Ectodermal cell (in vitro differentiated cells): ENCODE data around the gene STATH. TPM values are rescaled to one million over a fixed set of nuclear protein-coding genes. Genes with fewer than 3 reads are reported as not detected.

ENCODE experiments used
- H3K27ac ChIP-seq: 2 replicates; pipeline ENCODE4 v1.7.0; 2013; ENCODE audit warnings: mild to moderate bottlenecking, low read depth, low read length; ENCODE audit not compliant: insufficient read depth, poor library complexity, severe bottlenecking
- H3K27me3 ChIP-seq: 2 replicates; pipeline ENCODE4 v1.7.0; 2013; ENCODE audit warnings: mild to moderate bottlenecking, low read length; ENCODE audit not compliant: insufficient read depth, control insufficient read depth, poor library complexity, severe bottlenecking
- H3K36me3 ChIP-seq: one replicate; pipeline ENCODE4 v1.7.0; 2013; ENCODE audit warnings: low read length; ENCODE audit not compliant: control insufficient read depth, insufficient read depth
- H3K4me1 ChIP-seq: one replicate; pipeline ENCODE4 v1.7.0; 2013; ENCODE audit warnings: low read length; ENCODE audit not compliant: control insufficient read depth, insufficient read depth
- H3K4me3 ChIP-seq: 2 replicates; pipeline ENCODE4 v1.7.0; 2013; ENCODE audit warnings: low read depth, low read length, control low read depth; ENCODE audit not compliant: insufficient read depth
- H3K9me3 ChIP-seq: 2 replicates; pipeline ENCODE4 v1.7.0; 2013; ENCODE audit warnings: mild to moderate bottlenecking, low read length, moderate library complexity; ENCODE audit not compliant: control insufficient read depth
- WGBS, 2 experiments: methylation state at CpG; one replicate each; pipeline ENCODE4 v1.1.7; 2013; ENCODE audit warnings: missing lambda C conversion rate in 2 of 2; 5-methylcytosine and 5-hydroxymethylcytosine counted together
- polyA plus RNA-seq, 4 experiments: library from polyadenylated mRNA; stranded (reverse); fragments of 50-300 nt; gene quantifications; one replicate each; pipeline ENCODE4 v1.2.3, GENCODE V29; 2013

STATH gene
- polyA plus RNA-seq (2013, experiment 1 of 4) = not detected
- polyA plus RNA-seq (2013, experiment 2 of 4) = not detected
- polyA plus RNA-seq (2013, experiment 3 of 4) = not detected
- polyA plus RNA-seq (2013, experiment 4 of 4) = not detected

DNA sequence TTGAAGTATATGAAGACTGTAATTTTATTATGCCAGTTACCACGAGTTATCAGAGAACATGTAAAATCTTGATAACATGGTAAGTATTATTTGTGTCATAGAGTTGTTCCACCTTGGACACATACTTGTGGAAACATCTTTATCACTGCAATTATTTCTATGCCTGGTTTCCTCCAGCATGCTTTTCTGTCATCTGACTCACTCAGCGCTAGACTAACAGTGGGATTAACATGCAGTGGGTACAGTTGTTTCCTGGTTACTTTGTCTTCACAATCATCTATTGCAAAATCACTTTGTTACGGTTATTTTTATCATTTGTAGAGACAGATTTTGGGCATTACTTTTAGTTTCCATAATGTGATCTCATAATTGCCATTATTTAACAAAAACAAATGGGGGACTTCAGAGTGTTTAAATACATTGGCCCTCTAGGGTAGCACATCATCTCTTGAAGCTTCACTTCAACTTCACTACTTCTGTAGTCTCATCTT, at the start of gene STATH:
STATH (plus strand) TSS at position 441 of the 491 bp plus-strand sequence. CDS start 2,472 bp downstream, outside the sequence.
- WGBS, 2 experiments = 90 to 100% methylated on average over 2 to 3 of the region's 3 CpGs
- Histone ChIP-seq H3K36me3 (no peaks in the 10 kb centered on the region), H3K4me3 (no peak within 1 kb of the TSS), H3K9me3 (no peaks in the 10 kb centered on the region), H3K4me1 (no peaks in the 10 kb centered on the region), H3K27me3 (no peaks in the 10 kb centered on the region), H3K27ac (no peak within 1 kb of the TSS)

DNA sequence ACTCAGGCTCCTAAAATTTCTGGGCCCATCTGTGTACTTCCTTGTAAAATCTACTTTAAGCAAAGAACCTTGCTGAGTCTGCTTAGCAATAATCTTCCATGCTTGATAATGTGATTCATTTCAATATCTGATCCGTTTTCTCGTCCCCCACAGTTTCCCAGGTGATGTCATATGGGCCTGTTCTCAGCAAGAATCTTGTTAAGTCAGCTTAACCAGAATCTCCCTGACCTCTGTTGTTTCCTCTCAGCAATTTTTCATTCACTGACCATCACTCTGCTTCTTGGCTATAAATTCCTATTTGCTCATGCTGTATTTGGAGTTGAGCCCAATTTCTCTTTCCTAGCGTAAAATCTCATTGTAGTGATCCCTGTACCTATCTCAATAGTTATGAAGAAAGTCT, 44.2 kb upstream of the STATH start:
- Histone ChIP-seq H3K4me3 (no peak overlapping the region), H3K36me3 (no peaks in the 10 kb centered on the region), H3K27me3 (no peaks in the 10 kb centered on the region), H3K9me3 (no peaks in the 10 kb centered on the region), H3K4me1 (no peaks in the 10 kb centered on the region), H3K27ac (no peak overlapping the region)
- 96 to 97% methylated on average over 3 of the region's 3 CpGs for WGBS, 2 experiments

GRCh38 chr4:69957209-69957608, 38.6 kb upstream of the STATH start:
- H3K36me3 ChIP-seq = no peaks in the 10 kb centered on the region
- no peaks in the 10 kb centered on the region for H3K27me3 ChIP-seq
- no peaks in the 10 kb centered on the region for H3K4me1 ChIP-seq
- no peak overlapping the region for H3K27ac ChIP-seq
- H3K4me3 ChIP-seq = no peak overlapping the region
- H3K9me3 ChIP-seq = no peaks in the 10 kb centered on the region
- WGBS, 2 experiments = 91 to 95% methylated on average over 1 of the region's 1 CpG

DNA sequence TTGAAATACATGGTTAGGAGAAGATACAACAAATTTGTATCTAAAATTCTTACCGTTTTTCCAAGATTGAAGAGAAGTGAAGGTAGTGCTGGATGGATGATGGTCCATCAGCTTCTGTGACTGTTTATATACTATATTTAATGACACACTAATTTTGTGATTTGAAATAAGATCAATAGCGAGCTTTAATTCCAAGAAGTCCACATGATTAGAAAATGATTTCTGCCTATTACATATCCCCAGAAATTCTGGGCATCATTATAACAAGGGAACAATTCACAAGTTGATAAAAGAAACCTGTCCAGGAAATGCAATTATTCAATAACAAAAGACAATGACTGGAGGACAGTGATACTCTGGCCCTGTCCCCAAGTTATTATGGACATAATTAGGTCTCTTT, 30.1 kb upstream of the STATH start, which contains the start of gene CSN2:
CSN2 (minus strand) TSS at position 101 of the 400 bp plus-strand sequence. CDS start 4,733 bp downstream, outside the sequence.
- Histone ChIP-seq H3K4me3 (no peak within 1 kb of the TSS), H3K4me1 (no peaks in the 10 kb centered on the region), H3K36me3 (no peaks in the 10 kb centered on the region), H3K27me3 (no peaks in the 10 kb centered on the region), H3K9me3 (no peaks in the 10 kb centered on the region), H3K27ac (no peak within 1 kb of the TSS)
- 94 to 100% methylated on average over 1 to 2 of the region's 2 CpGs for WGBS, 2 experiments

- Histone ChIP-seq H3K36me3 (no peaks in the 10 kb centered on the region), H3K9me3 (no peaks in the 10 kb centered on the region), H3K27ac (no peak overlapping the region), H3K4me3 (no peak overlapping the region), H3K27me3 (no peaks in the 10 kb centered on the region), H3K4me1 (no peaks in the 10 kb centered on the region)
- 85 to 88% methylated on average over 1 of the region's 1 CpG for WGBS, 2 experiments
Observed at GRCh38 chr4:69970071-69970470, 25.7 kb upstream of the STATH start.

- Histone ChIP-seq H3K27ac (no peak overlapping the region), H3K27me3 (no peaks in the 10 kb centered on the region), H3K4me3 (no peak overlapping the region), H3K36me3 (no peaks in the 10 kb centered on the region), H3K4me1 (no peaks in the 10 kb centered on the region), H3K9me3 (no peaks in the 10 kb centered on the region)
- WGBS, 2 experiments = no CpG with 5 or more reads among the region's 1 CpG
Observed at GRCh38 chr4:69974631-69975030, 21.1 kb upstream of the STATH start.

DNA sequence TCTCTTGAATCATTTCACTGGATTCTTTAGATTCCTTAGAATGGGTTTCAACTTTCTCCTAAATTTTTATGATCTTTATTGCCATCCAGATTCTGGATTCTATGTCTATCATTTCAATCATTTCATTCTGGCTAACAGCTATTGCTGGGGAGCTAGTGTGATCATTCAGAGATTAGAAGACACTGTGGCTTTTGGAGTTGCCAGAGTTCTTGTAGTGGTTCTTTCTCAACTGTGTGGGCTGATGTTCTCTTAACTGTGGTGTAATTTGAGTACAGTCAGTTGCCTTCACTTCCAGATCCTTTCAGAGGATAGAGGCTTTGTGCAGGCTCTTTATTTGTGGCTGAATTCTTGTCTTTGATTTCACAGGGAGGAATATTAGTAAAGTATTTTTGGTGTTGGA, 18.2 kb upstream of the STATH start:
- no peaks in the 10 kb centered on the region for H3K36me3 ChIP-seq
- no peaks in the 10 kb centered on the region for H3K27me3 ChIP-seq
- H3K9me3 ChIP-seq = no peaks in the 10 kb centered on the region
- no peak overlapping the region for H3K27ac ChIP-seq
- no peaks in the 10 kb centered on the region for H3K4me1 ChIP-seq
- no peak overlapping the region for H3K4me3 ChIP-seq

DNA sequence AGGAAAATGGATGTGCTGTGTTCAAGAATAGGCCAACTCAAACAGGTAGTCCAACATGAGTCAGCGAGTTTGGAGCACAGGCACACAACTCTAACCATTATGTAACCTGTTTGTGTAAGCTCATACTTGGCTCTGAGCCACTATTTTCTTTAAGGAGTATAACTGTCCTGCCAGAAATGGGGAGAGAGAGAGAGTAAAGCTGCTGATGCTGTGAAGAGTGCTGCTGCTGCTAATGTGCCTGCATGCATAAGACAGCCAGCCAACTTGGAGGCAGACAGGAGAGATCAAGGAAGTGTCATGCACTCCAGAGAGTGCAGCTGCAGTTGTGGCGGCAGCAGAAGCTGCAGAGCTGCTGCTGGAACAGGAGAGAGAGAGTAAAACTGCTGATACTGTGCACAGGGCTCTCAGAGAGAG, 11.7 kb upstream of the STATH start:
- WGBS, 2 experiments = 87 to 94% methylated on average over 2 of the region's 2 CpGs
- no peaks in the 10 kb centered on the region for H3K36me3 ChIP-seq
- H3K27ac ChIP-seq = no peak overlapping the region
- H3K4me3 ChIP-seq = no peak overlapping the region
- no peaks in the 10 kb centered on the region for H3K4me1 ChIP-seq
- H3K27me3 ChIP-seq = no peaks in the 10 kb centered on the region
- no peaks in the 10 kb centered on the region for H3K9me3 ChIP-seq

DNA sequence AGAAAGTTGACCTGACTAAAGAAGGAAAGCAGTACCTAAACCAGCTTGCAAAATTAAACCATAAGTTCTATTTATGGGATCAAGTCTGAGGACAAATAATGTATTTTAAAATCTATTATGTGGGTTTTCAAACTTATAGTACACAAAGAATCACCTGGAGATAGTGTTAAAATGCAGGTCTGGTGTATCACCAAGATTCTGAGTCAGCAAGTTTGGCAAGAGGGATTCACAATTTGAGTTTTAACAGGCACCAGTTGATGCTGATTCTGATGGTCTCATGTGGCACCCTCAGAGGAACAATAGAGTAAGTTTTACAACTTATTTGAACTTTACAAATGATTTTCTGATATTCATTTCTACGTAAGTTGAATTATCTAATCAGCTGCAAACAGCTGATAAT, 9.1 kb upstream of the STATH start:
- Histone ChIP-seq H3K4me3 (no peak overlapping the region), H3K27me3 (no peaks in the 10 kb centered on the region), H3K4me1 (no peaks in the 10 kb centered on the region), H3K27ac (no peak overlapping the region), H3K9me3 (no peaks in the 10 kb centered on the region), H3K36me3 (no peaks in the 10 kb centered on the region)
- no CpG with 5 or more reads among the region's 1 CpG for WGBS, 2 experiments

GRCh38 chr4:69991016-69991415, 4.8 kb upstream of the STATH start:
- Histone ChIP-seq H3K9me3 (no peaks in the 10 kb centered on the region), H3K36me3 (no peaks in the 10 kb centered on the region), H3K27me3 (no peaks in the 10 kb centered on the region), H3K4me1 (no peaks in the 10 kb centered on the region), H3K27ac (no peak overlapping the region), H3K4me3 (no peak overlapping the region)
- 85 to 94% methylated on average over 4 of the region's 4 CpGs for WGBS, 2 experiments

DNA sequence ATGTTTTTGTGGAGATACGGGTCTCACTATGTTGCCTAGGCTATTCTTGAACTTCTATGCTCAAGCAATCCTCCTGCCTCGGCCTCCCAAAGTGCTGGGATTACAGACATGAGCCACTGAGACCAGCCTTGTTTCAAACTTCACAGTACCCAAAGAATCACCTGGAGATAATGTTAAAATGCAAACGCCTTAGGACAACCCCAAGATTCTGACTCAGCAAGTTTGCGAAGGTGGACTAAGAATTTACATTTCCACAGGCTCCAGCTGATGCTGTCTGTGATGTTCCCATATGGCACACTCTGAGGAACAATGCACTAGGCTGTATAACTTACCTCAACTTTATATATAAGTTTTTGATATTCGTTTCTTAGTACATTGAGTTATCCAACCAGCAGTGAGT, 984 bp upstream of the STATH start:
- H3K9me3 ChIP-seq = no peaks in the 10 kb centered on the region
- WGBS, 2 experiments = 89 to 93% methylated on average over 4 of the region's 5 CpGs
- H3K4me1 ChIP-seq = no peaks in the 10 kb centered on the region
- no peak overlapping the region for H3K4me3 ChIP-seq
- no peaks in the 10 kb centered on the region for H3K27me3 ChIP-seq
- no peaks in the 10 kb centered on the region for H3K36me3 ChIP-seq
- no peak overlapping the region for H3K27ac ChIP-seq
